HG03469 (cell line): ENCODE results near the gene NOVA2.

ENCODE experiments used
- ATAC-seq: cut with Tn5 transposase; IDR thresholded peaks from one replicate; pipeline ENCODE4 v1.9.1; 2021; ENCODE audit warnings: mild to moderate bottlenecking, moderate library complexity, moderate number of reproducible peaks; ENCODE audit not compliant: unreplicated experiment

The NOVA2 gene

DNA sequence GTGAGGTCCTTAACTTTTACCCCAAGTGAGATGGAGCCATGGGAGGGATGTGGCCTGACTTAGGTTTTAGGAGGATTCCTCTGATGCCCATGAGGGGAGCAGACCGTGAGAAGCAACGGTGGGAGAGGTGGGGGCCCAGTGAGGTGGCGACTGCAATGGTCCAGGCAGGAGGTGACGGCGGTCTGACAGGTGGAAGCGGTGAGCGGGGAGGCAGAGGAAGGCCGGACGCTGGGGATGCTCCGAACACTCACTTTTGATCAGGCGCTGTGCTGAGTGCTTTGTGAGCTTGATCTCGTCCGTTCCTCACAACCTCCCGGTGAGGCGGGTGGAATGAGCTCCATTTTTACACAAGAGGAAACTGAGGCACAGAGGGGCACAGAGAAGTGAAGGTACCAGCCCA, 11.6 kb downstream of the NOVA2 start:
- no peak for ATAC-seq

DNA sequence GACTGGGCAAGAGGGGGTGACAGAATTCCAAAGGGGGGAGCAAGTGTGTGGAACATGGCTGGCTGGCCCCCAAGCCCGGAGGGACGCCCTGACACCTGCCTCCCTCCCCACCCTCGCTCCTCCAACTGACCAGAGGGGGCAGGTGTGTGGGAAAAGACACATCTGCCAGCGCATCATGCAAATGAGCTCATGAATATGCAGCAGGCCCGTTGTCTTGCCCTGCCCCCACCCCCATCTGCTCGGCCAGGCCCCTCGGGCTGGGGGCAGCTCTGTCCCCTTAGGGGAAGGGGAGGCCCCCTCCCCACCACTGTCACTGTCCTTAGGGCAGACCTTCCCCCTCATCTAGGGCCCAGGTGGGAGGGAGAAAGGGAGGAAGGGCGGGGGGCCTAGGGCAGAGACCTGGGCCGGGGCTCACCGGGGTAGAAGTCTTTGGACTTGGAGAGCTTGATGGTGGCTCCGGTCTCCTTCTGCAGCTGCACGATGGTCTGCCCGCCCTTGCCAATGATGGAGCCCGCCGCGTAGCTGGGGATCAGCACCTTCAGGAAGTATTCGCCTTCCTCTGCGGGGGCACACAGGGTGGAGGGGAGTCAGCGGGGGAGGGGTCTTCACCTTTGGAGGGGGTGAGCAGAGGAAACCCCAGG, 12.9 kb downstream of the NOVA2 start:
- ATAC-seq, result no peak

DNA sequence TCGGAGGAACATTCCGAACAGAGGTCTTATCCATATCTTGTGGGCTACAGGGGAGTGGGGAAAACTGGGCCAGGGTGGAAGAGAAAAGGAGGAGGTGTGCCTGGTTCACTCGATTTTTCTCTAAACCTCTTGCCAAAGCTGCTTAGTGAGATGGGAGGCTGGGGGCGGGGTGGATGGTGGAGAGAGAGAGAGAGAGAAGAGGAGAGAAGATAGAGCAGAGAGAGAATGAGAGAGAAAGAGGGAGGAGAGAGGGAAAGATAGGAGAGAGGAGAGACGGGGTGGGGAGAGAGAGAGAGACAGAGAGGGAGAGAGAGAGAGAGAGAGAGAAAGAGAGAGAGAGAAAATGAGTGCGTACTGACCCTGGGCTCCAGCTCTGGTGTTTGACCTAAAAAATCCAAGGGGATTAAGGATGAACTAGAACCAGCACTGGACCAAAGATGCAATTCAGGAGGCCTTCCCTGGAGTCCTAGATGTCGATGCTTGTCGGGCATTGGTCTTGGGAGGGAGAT, 14.1 kb downstream of the NOVA2 start:
- no peak for ATAC-seq

DNA sequence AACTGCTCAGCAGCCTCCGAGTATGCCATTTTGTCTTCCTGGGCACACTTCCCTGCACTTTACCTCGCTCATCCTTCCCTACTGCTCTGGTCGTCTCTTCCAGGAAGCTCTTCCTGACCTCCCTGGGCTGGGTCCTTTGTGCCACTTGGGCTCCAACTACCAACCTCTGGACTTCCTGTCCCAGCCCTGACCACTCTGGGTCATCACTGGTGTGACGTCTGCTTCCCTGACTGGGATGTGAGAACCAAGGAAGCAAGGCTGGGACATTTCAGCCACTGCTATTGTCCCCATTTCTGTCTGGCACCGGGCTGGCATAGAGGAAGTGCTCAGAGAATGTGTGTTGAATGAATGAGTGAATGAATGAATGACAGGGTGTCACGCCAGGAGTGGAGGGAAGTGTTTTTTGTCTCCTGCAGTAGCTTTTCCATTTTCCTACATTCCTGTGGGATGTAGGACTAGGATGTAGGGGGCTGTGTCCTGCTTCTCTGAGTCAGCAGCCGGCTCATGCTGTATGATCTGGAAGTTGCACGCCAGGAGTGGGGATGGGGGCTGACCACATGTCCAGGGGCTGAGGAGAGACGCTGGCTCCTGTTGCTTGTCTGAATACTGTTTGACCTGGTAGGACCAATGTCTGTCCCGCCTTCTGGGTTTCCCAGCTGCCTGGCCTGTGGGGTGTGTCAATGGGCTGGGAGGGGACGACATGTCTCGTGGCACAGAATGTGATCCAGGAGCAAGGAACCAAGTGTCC, 14.7 kb downstream of the NOVA2 start:
- ATAC-seq, result no peak

DNA sequence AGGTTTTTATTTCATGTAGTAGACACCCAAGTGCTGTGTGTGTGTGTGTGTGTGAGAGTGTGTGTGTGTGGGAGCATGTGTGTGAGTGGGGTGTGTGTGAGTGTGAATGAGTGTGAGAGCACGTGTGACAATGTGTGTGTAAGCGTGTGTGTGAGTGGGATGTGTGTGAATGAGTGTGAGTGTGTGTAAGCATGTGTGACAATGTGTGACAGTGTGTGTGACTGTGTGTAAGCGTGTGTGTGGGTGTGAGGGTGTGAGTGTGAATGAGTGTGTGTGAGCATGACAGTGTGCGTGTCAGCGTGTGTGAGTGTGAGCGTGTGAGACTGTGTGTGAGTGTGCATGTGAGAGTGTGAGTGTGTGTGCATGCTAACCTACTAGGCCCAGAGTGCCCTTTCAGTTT, 15.3 kb downstream of the NOVA2 start:
- no peak for ATAC-seq

DNA sequence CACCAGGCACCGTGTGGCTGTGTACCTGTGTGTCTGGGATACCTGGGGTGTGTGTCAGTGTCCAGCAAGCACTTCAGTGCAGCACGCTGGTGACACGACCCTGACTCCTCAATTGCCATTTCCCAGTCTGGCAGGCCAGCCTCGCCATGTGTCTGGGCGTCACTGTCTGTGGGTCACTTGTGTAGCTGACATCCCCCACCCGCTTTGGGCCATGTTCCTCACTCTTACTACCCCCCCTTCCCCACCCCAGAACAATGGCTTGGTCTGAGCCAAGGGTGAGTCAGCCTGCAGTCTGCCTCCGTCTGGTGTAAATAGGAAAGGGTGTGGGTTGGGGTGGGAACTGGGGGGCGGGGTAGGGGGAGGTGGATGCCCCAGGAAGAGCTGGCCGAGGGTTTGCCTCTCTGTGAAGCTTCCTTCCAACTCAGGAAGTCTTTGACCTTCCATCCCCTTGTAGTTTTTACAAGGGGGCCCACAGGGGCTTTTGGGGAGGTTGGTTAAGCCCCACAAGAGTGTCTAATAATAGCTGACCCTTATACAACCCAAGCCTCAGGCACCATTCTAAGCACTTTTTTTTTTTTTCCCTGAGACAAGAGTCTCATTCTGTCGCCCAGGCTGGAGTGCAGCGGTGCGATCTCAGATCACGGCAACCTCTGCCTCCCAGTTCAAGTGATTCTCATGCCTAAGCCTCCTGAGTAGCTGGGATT, 17.6 kb downstream of the NOVA2 start:
- no peak for ATAC-seq

DNA sequence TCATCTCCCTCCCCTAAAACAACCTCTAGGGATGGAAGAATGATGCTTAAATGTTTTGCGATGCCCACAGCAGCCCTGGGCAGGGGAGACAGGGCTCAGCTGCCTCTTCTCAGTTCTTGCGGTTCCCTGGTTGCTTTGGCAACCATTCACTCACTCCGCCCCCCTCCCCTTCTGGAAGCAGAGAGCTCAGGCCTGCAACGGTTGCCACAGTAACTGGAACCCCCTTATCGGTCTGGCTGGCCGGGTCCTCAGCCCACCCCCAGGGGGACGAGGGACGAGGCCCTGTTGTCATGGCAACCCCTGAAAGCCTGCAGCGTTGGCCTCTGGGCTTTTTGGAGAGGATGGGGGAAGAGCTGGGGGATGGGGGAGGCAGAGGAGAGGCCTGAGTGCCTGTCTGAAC, 19.5 kb downstream of the NOVA2 start:
- no peak for ATAC-seq

DNA sequence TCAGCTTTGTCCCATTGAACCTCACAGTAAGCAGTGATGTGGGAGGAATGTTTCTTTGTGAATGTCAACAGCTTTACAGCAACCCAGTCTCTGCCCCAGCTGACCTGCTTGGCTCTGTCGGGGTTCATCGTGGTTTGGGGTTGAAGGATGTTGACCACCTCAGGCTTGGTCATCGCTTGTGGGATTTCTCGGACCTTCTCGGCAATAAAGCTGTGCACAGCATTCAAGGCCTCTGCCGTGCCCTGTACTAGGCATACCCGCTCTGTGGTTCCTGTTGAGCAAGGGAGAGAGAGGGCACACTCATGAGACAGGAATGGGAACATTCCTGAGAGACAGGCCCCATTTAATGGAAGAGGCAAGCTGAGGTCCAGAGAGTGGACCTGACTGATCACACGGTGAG, 20.0 kb downstream of the NOVA2 start:
- ATAC-seq, result no peak

DNA sequence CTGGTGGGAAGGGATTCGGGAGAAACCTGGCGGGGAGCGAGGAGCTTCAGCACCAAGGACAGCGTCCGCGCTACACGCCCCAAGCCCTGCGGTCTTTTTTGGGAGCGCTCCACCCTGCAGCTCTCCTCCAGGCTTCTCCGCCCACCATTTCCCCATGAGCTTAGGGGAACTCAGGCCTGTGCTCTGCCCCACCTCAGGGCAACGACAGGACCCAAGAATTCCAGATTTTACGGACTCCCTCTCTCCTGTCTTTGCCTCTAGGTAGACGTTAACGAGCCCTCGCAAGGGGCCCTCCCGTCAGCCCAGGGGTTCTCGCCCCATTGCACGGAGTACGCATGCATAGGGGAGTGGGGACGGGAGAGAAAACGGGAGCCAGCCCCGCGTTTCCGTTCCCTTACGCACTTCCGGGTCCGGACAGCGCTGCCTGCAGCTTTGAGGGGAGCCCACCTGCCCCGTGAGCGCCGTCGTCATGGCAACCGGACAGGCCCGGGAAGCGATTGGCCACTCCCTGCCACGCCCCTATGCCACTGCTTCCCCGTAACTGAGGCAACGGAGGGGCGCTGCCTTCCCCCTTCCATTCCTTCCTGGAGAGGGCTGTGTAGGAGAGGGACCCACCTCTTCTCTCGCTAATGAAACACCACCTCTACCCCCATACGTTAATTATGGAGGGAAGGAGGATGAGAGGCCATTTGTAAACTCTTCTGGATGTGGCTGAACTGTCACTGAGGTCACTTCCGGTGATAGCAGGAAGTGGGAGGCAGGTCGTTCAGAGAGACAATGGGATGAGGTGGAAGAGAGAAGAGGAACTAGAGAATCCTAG, 20.8 kb downstream of the NOVA2 start:
- ATAC-seq, result no peak

DNA sequence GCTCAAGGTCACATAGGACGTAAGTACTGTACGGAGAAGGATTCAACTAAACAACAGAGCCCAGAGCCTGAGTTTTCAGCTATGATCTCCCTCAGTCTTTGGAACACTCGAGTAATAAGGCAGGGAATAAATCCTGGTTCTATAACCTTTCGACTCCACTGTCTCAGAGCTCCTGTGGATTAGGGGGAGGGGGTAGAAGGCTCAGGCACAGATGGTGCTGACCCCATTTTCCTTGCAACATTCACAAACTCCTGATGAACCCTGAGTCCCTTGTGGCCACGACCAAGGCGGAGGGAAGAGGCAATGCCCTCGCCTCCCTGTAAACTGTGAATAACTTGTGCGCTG, 21.4 kb downstream of the NOVA2 start:
- ATAC-seq, result no peak

DNA sequence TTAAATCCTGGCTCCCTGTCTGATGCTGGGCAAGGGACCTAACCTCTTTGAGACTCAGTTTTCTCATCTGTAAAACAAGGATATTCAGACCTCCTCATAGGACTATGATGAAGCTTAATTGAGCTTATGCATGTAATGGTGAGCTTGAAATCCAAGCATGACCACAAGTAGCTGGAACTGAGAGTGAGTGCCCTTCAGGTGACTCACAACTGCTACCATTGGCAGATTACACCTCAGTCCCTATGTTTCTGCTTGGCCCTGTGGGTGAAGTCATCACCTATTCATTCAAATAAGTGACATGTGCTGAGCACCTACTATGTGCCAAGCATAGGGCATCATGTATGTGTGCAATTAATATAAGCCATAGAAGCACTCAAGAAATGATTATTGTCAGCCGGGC, 25.7 kb downstream of the NOVA2 start:
- no peak for ATAC-seq

DNA sequence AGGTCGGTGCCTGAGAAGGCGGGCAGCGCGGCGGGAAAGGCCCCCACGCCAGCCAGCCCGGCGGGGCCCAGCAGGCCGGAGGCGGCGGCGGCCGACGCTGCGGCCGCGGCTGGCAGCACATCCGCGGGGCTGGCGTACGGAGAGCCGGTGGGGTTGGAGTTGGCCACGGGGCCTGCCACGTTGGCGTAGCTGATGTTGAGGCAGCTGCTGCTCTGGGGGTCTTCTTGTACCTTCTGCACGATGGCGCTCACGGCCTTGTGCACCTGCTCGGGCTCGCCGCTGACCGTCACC, 33.2 kb downstream of the NOVA2 start:
- no peak for ATAC-seq

DNA sequence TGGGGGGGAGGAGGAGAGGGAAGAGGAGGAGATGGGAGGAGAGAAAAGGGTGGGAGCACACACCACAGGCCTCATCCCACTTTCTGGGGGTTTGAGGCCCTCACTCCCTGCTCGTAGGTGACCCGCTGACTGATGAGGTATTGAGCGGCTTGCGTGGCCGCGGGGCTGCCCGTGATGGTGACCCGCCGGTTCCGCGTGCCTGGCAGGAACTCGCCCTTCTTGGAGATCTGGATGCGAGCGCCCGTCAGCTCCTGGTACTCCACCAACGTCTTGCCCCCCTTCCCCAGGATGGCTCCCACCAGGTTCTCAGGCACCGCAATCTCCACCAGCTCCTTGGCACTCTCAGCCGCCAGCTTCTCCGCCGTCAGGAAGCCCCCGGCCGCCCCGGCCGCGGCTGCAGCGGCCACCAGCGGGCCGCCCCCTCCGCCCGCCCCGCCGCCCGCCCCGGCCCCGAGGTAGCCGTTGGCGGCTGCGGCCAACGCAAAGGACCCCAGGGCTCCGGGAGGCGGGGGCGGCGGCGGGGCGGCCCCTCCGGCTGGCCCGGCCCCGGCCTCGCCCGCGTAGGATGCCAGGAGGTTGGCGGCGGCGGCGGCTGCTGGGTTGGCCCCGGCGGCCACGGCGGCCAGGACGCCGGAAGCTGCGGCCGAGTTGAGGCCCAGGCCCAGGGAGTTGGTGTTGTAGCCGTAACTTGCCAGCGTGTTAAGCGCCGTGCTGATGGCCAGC, 33.7 kb downstream of the NOVA2 start:
- ATAC-seq, result no peak

DNA sequence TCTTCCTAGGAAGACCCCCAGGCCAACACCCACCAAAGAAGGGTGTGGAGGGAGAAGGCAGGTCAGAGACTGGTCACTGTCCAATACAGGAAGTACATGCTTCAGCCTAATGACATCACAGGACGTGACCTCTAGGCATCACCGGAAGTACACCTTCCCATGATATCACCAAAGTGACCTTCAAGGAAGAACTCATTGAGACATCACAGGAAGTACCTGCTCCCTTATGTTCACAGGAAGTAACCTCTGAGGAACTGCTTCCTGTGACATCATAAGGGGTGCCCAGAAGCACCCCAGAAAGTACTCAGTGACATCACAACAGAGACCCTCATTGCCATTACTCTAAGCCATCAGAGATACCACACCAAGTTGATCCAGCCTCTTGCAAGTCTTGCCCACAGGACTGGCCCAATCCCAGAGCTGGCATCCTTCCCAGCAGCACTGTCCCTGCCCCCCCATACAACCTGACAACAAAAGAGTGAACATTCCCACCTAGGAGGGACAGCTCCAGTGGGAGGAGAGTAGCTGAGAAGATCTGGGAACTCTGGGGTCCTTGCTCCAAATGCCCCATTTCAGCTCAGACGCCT, 34.8 kb downstream of the NOVA2 start:
- no peak for ATAC-seq

DNA sequence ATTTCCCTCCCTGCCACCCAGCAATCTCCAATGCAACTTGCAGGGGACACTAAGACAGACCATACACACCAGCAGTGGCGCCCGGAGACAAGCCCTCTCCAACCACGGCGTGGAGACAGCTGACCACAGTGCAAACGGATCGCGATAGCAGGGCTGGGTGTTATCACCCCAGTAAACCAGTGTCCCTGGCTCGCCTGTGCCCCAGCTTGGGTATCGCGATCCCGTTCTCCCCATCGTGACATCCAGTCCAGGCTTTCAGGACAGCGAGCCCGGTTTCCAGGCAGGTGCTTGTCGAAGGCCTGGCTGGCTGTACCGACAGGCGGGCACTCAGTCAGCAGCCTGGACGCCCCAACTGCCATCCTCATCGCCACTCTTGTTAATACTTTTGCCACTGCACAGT, 38.4 kb downstream of the NOVA2 start:
- ATAC-seq, result no peak

DNA sequence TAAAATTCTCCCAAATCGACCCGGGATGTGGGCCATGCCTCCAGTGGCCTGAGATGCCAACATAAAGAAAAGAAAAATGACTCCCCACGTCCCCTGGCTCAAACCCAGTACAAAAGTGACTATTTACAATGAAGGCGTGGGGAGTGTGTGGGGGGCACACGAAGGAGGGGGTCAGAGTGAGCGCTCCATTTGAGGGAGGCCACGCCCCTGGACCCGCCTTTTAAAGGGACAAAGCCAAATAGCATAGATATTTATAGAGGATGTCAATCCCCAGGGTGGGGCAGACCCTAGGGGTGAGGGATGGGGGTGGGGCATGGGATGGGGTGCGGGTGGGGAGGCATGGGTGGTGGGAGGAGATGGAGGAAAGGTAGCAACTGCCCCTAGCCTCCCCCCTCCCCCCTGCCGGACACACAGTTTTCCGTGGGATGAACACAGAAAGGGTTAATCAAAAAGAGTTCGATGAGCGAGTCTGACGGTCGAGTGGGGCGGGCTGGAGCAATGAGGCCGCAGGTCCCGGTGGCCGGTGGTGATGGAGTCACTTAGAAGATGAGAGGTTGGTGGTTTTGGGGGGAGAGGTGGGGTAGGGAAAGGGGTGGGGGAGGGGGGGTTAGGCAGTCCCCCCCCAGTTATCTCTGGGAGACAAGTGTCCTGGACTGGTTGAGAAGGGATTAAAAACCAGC, 39.0 kb downstream of the NOVA2 start:
- ATAC-seq, result no peak

DNA sequence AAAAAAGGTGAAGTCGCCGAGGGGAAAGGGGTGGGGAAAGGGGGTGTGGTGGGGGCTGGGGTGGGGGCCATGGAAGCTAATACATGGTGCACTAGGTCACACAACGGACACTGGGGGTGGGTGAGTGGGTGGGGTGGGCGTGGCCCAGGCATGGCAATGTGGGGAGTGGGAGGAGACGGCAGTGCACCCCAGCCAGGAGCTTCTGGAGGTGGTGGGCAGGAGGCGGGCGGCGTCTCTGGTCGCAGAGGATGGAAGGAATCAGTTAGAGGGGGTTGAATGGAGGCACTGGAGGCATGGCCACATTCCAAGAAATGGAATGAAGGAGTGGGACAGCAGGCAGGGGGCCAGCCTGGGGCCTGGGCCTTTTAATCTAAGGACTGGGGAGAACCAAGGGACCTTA, 39.9 kb downstream of the NOVA2 start:
- ATAC-seq, result no peak

DNA sequence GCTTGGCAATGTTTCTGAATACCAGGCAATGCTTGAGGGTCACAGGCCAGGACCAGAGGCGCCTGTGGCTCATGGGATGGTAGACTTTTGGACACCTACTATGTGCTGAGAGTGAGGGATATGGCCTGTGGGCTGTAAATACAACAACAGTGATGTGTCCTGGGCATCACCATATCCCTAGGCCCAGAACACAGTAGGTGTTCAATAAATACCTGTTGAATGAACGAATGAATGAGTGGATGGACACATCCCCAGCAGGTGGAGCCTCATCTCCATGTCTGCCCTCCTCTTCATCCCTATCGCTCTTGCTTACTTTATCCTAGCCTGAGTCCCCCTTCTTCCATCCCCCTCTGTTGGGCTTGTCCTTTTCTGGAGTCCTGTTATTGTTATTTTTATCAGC, 42.6 kb downstream of the NOVA2 start:
- no peak for ATAC-seq

DNA sequence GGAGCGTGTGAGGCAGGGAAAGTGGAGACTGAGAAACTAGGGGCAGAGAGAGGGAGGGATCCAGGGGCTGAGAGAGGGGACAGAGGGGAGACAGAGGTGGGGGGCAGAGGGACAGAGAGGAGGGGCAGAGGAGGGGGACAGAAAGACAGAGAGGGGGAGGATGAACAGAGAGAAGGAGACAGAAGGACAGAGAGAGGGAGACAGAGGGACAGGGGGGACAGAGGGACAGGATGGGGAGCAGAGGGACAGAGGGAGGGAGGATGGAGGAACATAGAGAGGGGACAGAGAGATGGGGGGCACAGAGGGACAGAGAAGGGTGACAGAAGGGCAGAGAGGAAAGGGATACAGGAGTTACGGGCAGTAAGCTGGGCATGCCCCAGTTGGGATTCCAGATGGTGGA, 44.4 kb downstream of the NOVA2 start:
- ATAC-seq, result no peak
